ENCODE results near the gene FOXP1. TPM values are rescaled to one million over a fixed set of nuclear protein-coding genes. Genes with fewer than 3 reads are reported as not detected.

The FOXP1 gene
- total and polyA plus RNA-seq, 2 of the 13 experiments (the other 11 are each of a cell fraction or from before 2014, with no cell fraction given): 40.4 to 59.0 TPM

GRCh38 chr3:71087143-71088018 is 496.1 kb downstream of the FOXP1 start (continued):
- TF ChIP-seq, protein P1, sequence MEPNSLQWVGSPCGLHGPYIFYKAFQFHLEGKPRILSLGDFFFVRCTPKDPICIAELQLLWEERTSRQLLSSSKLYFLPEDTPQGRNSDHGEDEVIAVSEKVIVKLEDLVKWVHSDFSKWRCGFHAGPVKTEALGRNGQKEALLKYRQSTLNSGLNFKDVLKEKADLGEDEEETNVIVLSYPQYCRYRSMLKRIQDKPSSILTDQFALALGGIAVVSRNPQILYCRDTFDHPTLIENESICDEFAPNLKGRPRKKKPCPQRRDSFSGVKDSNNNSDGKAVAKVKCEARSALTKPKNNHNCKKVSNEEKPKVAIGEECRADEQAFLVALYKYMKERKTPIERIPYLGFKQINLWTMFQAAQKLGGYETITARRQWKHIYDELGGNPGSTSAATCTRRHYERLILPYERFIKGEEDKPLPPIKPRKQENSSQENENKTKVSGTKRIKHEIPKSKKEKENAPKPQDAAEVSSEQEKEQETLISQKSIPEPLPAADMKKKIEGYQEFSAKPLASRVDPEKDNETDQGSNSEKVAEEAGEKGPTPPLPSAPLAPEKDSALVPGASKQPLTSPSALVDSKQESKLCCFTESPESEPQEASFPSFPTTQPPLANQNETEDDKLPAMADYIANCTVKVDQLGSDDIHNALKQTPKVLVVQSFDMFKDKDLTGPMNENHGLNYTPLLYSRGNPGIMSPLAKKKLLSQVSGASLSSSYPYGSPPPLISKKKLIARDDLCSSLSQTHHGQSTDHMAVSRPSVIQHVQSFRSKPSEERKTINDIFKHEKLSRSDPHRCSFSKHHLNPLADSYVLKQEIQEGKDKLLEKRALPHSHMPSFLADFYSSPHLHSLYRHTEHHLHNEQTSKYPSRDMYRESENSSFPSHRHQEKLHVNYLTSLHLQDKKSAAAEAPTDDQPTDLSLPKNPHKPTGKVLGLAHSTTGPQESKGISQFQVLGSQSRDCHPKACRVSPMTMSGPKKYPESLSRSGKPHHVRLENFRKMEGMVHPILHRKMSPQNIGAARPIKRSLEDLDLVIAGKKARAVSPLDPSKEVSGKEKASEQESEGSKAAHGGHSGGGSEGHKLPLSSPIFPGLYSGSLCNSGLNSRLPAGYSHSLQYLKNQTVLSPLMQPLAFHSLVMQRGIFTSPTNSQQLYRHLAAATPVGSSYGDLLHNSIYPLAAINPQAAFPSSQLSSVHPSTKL (CRISPR knock-in tag; IDR thresholded peaks at IDR 0.05): peak; percentile 90
- no peak for TF ChIP-seq YY1 (IDR thresholded peaks at IDR 0.05; ENCODE audit: insufficient read depth, insufficient replicate concordance, low read depth, low read length)
- TF ChIP-seq TGIF2 (CRISPR knock-in tag; IDR thresholded peaks at IDR 0.05): peak; percentile 31; the same call in 1 of the 2 replicates
- peak; percentile 46; the same call in 1 of the 2 replicates for TF ChIP-seq YEATS2 (CRISPR knock-in tag; IDR thresholded peaks at IDR 0.05; ENCODE audit: borderline replicate concordance)
- TF ChIP-seq HMG20A (CRISPR knock-in tag; IDR thresholded peaks at IDR 0.05; ENCODE audit: borderline replicate concordance): peak; percentile 41; the same call in 1 of the 2 replicates
- TF ChIP-seq, protein P2, sequence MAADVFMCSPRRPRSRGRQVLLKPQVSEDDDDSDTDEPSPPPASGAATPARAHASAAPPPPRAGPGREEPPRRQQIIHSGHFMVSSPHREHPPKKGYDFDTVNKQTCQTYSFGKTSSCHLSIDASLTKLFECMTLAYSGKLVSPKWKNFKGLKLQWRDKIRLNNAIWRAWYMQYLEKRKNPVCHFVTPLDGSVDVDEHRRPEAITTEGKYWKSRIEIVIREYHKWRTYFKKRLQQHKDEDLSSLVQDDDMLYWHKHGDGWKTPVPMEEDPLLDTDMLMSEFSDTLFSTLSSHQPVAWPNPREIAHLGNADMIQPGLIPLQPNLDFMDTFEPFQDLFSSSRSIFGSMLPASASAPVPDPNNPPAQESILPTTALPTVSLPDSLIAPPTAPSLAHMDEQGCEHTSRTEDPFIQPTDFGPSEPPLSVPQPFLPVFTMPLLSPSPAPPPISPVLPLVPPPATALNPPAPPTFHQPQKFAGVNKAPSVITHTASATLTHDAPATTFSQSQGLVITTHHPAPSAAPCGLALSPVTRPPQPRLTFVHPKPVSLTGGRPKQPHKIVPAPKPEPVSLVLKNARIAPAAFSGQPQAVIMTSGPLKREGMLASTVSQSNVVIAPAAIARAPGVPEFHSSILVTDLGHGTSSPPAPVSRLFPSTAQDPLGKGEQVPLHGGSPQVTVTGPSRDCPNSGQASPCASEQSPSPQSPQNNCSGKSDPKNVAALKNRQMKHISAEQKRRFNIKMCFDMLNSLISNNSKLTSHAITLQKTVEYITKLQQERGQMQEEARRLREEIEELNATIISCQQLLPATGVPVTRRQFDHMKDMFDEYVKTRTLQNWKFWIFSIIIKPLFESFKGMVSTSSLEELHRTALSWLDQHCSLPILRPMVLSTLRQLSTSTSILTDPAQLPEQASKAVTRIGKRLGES (CRISPR knock-in tag; IDR thresholded peaks at IDR 0.05; ENCODE audit: borderline replicate concordance): no peak
- TF ChIP-seq STAG1 (CRISPR knock-in tag; IDR thresholded peaks at IDR 0.05): no peak
- TF ChIP-seq TEF (CRISPR knock-in tag; IDR thresholded peaks at IDR 0.05): peak; percentile 71
- 0 out of 2 replicates have a peak, but pooled peaks have one; percentile 38 for TF ChIP-seq ZMAT3 (CRISPR knock-in tag; conservative IDR thresholded peaks at IDR 0.05)
- TF ChIP-seq, protein P3, sequence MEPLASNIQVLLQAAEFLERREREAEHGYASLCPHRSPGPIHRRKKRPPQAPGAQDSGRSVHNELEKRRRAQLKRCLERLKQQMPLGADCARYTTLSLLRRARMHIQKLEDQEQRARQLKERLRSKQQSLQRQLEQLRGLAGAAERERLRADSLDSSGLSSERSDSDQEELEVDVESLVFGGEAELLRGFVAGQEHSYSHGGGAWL (CRISPR knock-in tag; IDR thresholded peaks at IDR 0.05): no peak
- peak; percentile 35; the same call in 1 of the 2 replicates for TF ChIP-seq FOSL1 (CRISPR knock-in tag; IDR thresholded peaks at IDR 0.05; ENCODE audit: borderline replicate concordance)
- TF ChIP-seq GABPB1 (CRISPR knock-in tag; IDR thresholded peaks at IDR 0.05): peak; percentile 25; the same call in 1 of the 2 replicates
- no peak for TF ChIP-seq ZNF3 (CRISPR knock-in tag; IDR thresholded peaks at IDR 0.05)
- TF ChIP-seq FOXK1 (CRISPR knock-in tag; IDR thresholded peaks at IDR 0.05; ENCODE audit: borderline replicate concordance, low read depth): peak; percentile 84; the same call in 1 of the 2 replicates
- TF ChIP-seq TFAP4 (IDR thresholded peaks at IDR 0.05; ENCODE audit: borderline replicate concordance, low read depth): peak; percentile 75; the same call in 1 of the 2 replicates
- TF ChIP-seq JUND (CRISPR knock-in tag; IDR thresholded peaks at IDR 0.05): no peak; the same call in 1 of the 2 replicates
- no peak for TF ChIP-seq PCBP2 (optimal IDR thresholded peaks at IDR 0.05; ENCODE audit: low read depth, low read length, poor library complexity, severe bottlenecking)
- TF ChIP-seq ZKSCAN8 (CRISPR knock-in tag; IDR thresholded peaks at IDR 0.05; ENCODE audit: borderline replicate concordance): no peak
- no peak for TF ChIP-seq PCBP1 (IDR thresholded peaks at IDR 0.05; ENCODE audit: borderline replicate concordance, low read depth, low read length)
- TF ChIP-seq TCF7L2 (IDR thresholded peaks at IDR 0.05; ENCODE audit: low read depth, low read length): no peak
